22Rv1 (cell line): ENCODE measurements around the gene SPTLC2.

Source experiments
- CTCF ChIP-seq: fragments of 450-650 bp; IDR thresholded peaks from 2 replicates; pipeline ENCODE4 v1.5.1; 2017; ENCODE audit warnings: mild to moderate bottlenecking
- ZFX ChIP-seq: fragments of 450-650 bp; IDR thresholded peaks from 2 replicates; pipeline ENCODE4 v1.6.1; 2017; ENCODE audit warnings: antibody characterized with exemption, borderline replicate concordance

DNA sequence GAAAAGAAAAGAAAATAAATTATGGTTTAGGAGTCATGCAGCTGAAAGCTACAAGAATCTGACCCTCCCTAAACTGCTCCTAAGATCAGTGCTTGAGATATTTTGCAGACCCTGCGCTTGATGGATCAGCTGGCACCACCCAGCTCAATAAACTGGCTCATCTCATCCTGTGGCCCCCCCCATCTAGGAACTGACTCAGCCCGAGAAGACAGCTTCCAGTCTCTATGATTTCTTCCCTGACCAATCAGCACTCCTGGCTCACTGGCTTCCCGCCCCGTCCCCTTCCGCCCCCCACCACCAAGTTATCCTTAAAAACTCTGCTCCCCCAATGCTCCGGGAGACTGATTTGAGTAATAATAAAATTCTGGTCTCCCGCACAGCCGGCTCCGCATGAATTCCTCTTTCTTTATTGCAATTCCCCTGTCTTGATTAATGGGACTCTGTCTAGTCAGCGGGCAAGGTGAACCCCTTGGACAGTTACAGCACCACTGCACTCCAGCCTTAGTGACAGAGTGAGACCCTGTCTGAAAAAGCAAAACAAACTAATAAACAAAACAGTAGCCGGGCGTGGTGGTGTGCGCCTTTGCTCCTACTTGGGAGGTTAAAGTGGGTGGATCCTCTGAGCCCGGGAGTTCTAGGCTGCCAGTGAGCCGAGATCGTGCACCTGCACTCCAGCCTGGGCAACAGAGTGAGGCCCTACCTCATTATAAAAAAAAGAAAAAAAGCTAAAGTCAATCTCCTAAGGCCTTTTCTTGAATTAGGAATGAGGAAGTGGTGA, 24.5 kb upstream of the SPTLC2 start:
- TF ChIP-seq CTCF (no peak), ZFX (no peak)
